K562 (cell line): ENCODE results near the gene CSAD. TPM values are rescaled to one million over a fixed set of nuclear protein-coding genes. Genes with fewer than 3 reads are reported as not detected.

Experiments
- ATAC-seq: fragments of 200-7000 bp; cut with Tn5 transposase; 3 replicates; pipeline ENCODE4 v1.9.1; 2020; ENCODE audit warnings: moderate library complexity
- BruUV-seq: library from RNA; stranded (reverse); fragments of 400-500 nt; replicated peaks from 2 replicates; lab custom pipeline; 2021; lab: Mats Ljungman, UMichigan
- CTCF ChIA-PET: fragments of 300-600 bp; formaldehyde crosslinking; extraction: SDS; loops from one replicate; lab custom pipeline; 2021; ENCODE audit warnings: low intra/inter-chr PET ratio; lab: Yijun Ruan, JAX
- POLR2A ChIA-PET: fragments of 300-600, 350-650 bp; sonication (Branson Sonifier 250); formaldehyde crosslinking; extraction: SDS; loops from one replicate; lab custom pipeline; 2021; ENCODE audit warnings: antibody characterized with exemption, inconsistent platforms; lab: Yijun Ruan, JAX
- DNase-seq, 4 experiments: peaks; one replicate each; pipeline versions ENCODE4 v3.0.0 to v3.0.0-alpha.2; 2011 to 2018; ENCODE audit warnings: low spot score in 3 of 4, mixed read lengths in 3 of 4; ENCODE audit errors: extremely low read depth in 1 of 4
- FAIRE-seq: peaks from 2 replicates; lab custom pipeline; 2011; peaks lifted over from hg19 to GRCh38; lab: Jason Lieb, UNC
- H2AFZ ChIP-seq: 2 replicates; pipeline ENCODE4 v1.6.0; 2011; ENCODE audit warnings: low read depth, low read length, control low read depth, inconsistent platforms
- H3K27ac ChIP-seq: fragments of 200-600 bp; 3 replicates; pipeline ENCODE4 v1.8.0; 2011; ENCODE audit warnings: low read depth, mild to moderate bottlenecking, control low read depth, inconsistent platforms, low read length, moderate library complexity, mixed read lengths; ENCODE audit errors: extremely low read depth
- H3K27me3 ChIP-seq, 2 experiments: fragments of 300-600 bp in 1 of 2; 2 replicates in 1 of 2; 3 replicates in 1 of 2; pipeline versions ENCODE4 v1.6.0 to v1.8.0; 2011; ENCODE audit warnings: inconsistent platforms in 2 of 2, low read length in 2 of 2, mild to moderate bottlenecking in 1 of 2, mixed read lengths in 1 of 2, moderate library complexity in 1 of 2; ENCODE audit not compliant: control insufficient read depth in 2 of 2, insufficient read depth in 2 of 2
- H3K36me3 ChIP-seq: fragments of 300-600 bp; 3 replicates; pipeline ENCODE4 v1.8.0; 2011; ENCODE audit warnings: mild to moderate bottlenecking, low read length, inconsistent platforms; ENCODE audit not compliant: control insufficient read depth, insufficient read depth
- H3K4me1 ChIP-seq, 2 experiments: fragments of 200-600 bp in 1 of 2; replicated peaks in 1 of 2; 2 replicates in 1 of 2; 3 replicates in 1 of 2; pipeline versions ENCODE4 v1.5.1 to v1.8.0; 2011; ENCODE audit warnings: inconsistent platforms in 2 of 2, low read length in 2 of 2, mild to moderate bottlenecking in 1 of 2, mixed read lengths in 1 of 2, moderate library complexity in 1 of 2; ENCODE audit not compliant: control insufficient read depth in 2 of 2, insufficient read depth in 2 of 2
- H3K4me2 ChIP-seq: 2 replicates; pipeline ENCODE4 v1.6.1; 2011; ENCODE audit warnings: low read length, control low read depth, inconsistent platforms, mixed read lengths; ENCODE audit not compliant: insufficient read depth
- H3K4me3 ChIP-seq: fragments of 200-600 bp; sonication (generic), shearing (Covaris generic); 2 replicates; pipeline ENCODE4 v1.5.1; 2016; ENCODE audit warnings: control low read depth, inconsistent platforms
- H3K79me2 ChIP-seq: fragments of 200-600 bp; 3 replicates; pipeline ENCODE4 v1.8.0; 2011; ENCODE audit warnings: low read length, inconsistent platforms; ENCODE audit not compliant: control insufficient read depth, insufficient read depth
- H3K9ac ChIP-seq, 2 experiments: 2 replicates each; pipeline versions ENCODE4 v1.6.0 to v1.6.1; 2011; ENCODE audit warnings: low read depth in 2 of 2, low read length in 2 of 2, control low read depth in 1 of 2, inconsistent platforms in 1 of 2, mild to moderate bottlenecking in 1 of 2, mixed read lengths in 1 of 2; ENCODE audit not compliant: insufficient read depth in 1 of 2
- H3K9me1 ChIP-seq: one replicate; pipeline ENCODE4 v1.6.0; 2011; ENCODE audit warnings: inconsistent platforms, mild to moderate bottlenecking, low read length, moderate library complexity; ENCODE audit not compliant: control insufficient read depth, insufficient read depth
- H3K9me3 ChIP-seq: replicated peaks from 2 replicates; pipeline ENCODE4 v1.5.1; 2011; ENCODE audit warnings: low read depth, low read length, inconsistent platforms; ENCODE audit not compliant: control insufficient read depth, insufficient read depth
- H4K20me1 ChIP-seq: replicated peaks from 2 replicates; pipeline ENCODE4 v1.6.1; 2011; ENCODE audit warnings: low read length, inconsistent platforms, mixed read lengths; ENCODE audit not compliant: control insufficient read depth, insufficient read depth
- ADNP ChIP-seq: fragments of 200-800 bp; sonication (Bioruptor generic); IDR thresholded peaks from 2 replicates; pipeline ENCODE4 v1.6.1; 2016; ENCODE audit warnings: missing genetic modification characterization, missing compliant biosample characterization
- ARID3A ChIP-seq: IDR thresholded peaks from 2 replicates; pipeline ENCODE4 v1.6.1; 2012; ENCODE audit warnings: low read depth, low read length, improper control_type of control experiment, borderline replicate concordance
- CBX1 ChIP-seq: sonication (generic); IDR thresholded peaks from 2 replicates; pipeline ENCODE4 v1.6.1; 2016; ENCODE audit warnings: antibody characterized with exemption, low read depth, mild to moderate bottlenecking
- CBX3 ChIP-seq, 2 experiments: IDR thresholded peaks; 1 replicate in 1 of 2; 2 replicates in 1 of 2; pipeline ENCODE4 v1.6.1; 2012; ENCODE audit warnings: inconsistent platforms in 2 of 2, low read length in 2 of 2, borderline replicate concordance in 1 of 2, control low read depth in 1 of 2
- CREBBP ChIP-seq: IDR thresholded peaks from one replicate; pipeline ENCODE4 v1.6.1; 2012; ENCODE audit warnings: low read depth, mild to moderate bottlenecking, control low read depth, inconsistent platforms, low read length
- KDM1A ChIP-seq, 2 experiments: fragments of 450-650 bp; IDR thresholded peaks; 2 replicates each; pipeline ENCODE4 v1.6.1; 2016; ENCODE audit warnings: mild to moderate bottlenecking in 2 of 2
- TRIM24 ChIP-seq, 2 experiments: fragments of 450-650 bp; IDR thresholded peaks; 2 replicates each; pipeline ENCODE4 v1.6.1; 2016
- TRIM28 ChIP-seq: fragments of 450-650 bp; IDR thresholded peaks from 2 replicates; pipeline ENCODE4 v1.6.1; 2017
- ZNF316 ChIP-seq: fragments of 450-650 bp; IDR thresholded peaks from 2 replicates; pipeline ENCODE4 v1.6.1; 2016
- WGBS: fragments of 100-300 bp; shearing (Covaris generic); methylation state at CpG from one replicate; pipeline ENCODE4 v1.1.6; 2016; ENCODE audit warnings: low coverage, mixed read lengths; ENCODE audit not compliant: insufficient coverage; ENCODE audit errors: missing lambda C conversion rate; 5-methylcytosine and 5-hydroxymethylcytosine counted together
- in situ Hi-C: fragments of 300-500 bp; cut with MboI; formaldehyde crosslinking; loops from 4 replicates; pipeline ENCODE4 v1.15.0; 2018; ENCODE audit warnings: inconsistent platforms, mixed read lengths
- intact Hi-C: fragments of 100-400 bp; cut with micrococcal nuclease; formaldehyde crosslinking; loops from 2 replicates; pipeline ENCODE4 v1.14.2; 2022
- polyA plus RNA-seq, 8 experiments: library from polyadenylated mRNA; depleted of rRNA in 4 of 8; stranded (reverse) in 5 of 8; unstranded in 3 of 8; fragments of >200 nt; fragmentation: Nextera tagmentation in 2 of 8; fragmentation: Illumina TruSeq in 1 of 8; extraction: Ambion mirVana in 2 of 8; extraction: Trizol in 1 of 8; gene quantifications; 2 replicates each; pipeline versions ENCODE4 v1.2.1 to v1.2.3, GENCODE V29; 2011 to 2014; ENCODE audit warnings: inconsistent platforms in 1 of 8, missing spikeins in 1 of 8
- total RNA-seq, 7 experiments: library from RNA; depleted of rRNA in 6 of 7; stranded (reverse); fragments of >200 nt in 6 of 7; fragmentation: Illumina TruSeq in 2 of 7; extraction: Trizol in 2 of 7; gene quantifications; 2 replicates each; pipeline versions ENCODE4 v1.2.1 to v1.2.3, GENCODE V29; 2011 to 2021; ENCODE audit warnings: low replicate concordance in 1 of 7

Gene CSAD
- total and polyA plus RNA-seq, 9 of the 15 experiments (the other 6 are each of a cell fraction or from before 2014, with no cell fraction given), result 1.8 to 19.6 (median 8.1) TPM

DNA sequence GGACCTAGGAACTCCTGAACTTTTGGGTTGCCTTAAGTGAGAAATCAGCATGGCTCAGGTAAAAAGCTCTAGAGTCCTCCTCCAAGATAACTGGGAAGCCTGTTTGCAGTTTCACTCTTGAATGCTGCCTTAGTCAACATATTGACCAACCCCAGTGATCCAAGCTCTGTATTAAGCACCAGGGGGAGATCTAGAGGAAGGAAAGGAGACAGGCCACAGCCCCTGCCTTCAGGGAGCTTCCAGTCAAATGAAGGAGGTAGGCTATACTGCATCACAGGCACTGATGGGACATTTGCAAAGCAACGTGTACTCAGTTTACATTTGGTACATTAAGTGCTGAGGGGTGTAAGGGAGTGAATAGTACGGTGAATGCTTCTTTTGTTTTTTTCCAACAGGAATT, 1.2 kb upstream of the CSAD start:
- peaks cover 16 to 26% of the 10 kb centered on the region in 2 experiments; a peak in 4 of 5 replicates for H3K4me1 ChIP-seq

More for the DNA sequence above, 1.2 kb upstream of the CSAD start:
- Histone ChIP-seq H3K4me3 (peak overlapping the region; percentile 75), H3K9me1 (no peaks in the 10 kb centered on the region)
- peak in 2 of 4 experiments; percentile 19 to 21 for DNase-seq
- ATAC-seq, result no peak
- CTCF ChIA-PET, result no interaction called here
- TF ChIP-seq CBX3 (IDR thresholded peaks at IDR 0.05; ENCODE audit: borderline replicate concordance in 1 of 2, low read length in 2 of 2), result peak in 1 of 2 experiments; percentile 85; a peak in 2 of 3 replicates
- peak; percentile 75 to 76 for TF ChIP-seq TRIM24 (IDR thresholded peaks at IDR 0.05)
- TF ChIP-seq ZNF316, result peak; percentile 95
- peak; percentile 36; the same call in 1 of the 2 replicates for TF ChIP-seq CBX1
- no peak for TF ChIP-seq ARID3A
- no peak for TF ChIP-seq CREBBP
- TF ChIP-seq KDM1A (IDR thresholded peaks at IDR 0.05), result 0 out of 4 replicates have a peak, but pooled peaks of 1 of the 2 experiments have one; percentile 26
- peak; percentile 46; the same call in 1 of the 2 replicates for TF ChIP-seq ADNP (tag)
- TF ChIP-seq TRIM28, result peak; percentile 92
- TF ChIP-seq, all 486 proteins: peak for 7
- in situ Hi-C loops (loop anchor here (10.0 kb wide), 1 partner anchor 757 kb away; no protein-coding TSS in a partner anchor), intact Hi-C loops (loop anchor here (2.0 kb wide), 1 partner anchor 39 kb away; no protein-coding TSS in a partner anchor)
- Histone ChIP-seq H3K27ac (no peak overlapping the region), H3K9ac (peak overlapping the region; percentile 82 to 100; a peak in 2 of 4 replicates), H2AFZ (no peak overlapping the region), H3K4me2 (peak overlapping the region; percentile 92), H3K36me3 (peaks cover 53% of the 10 kb centered on the region), H3K79me2 (peaks cover 34% of the 10 kb centered on the region), H3K27me3 (no peaks in the 10 kb centered on the region), H3K9me3 (peaks cover 5% of the 10 kb centered on the region), H4K20me1 (no peaks in the 10 kb centered on the region)
- 89% methylated on average over 2 of the region's 2 CpGs for WGBS
- TSS peak; percentile 44 for BruUV-seq
- POLR2A ChIA-PET, result interaction anchor here (0.6 to 2.3 kb wide), 9 partner anchors 10 to 293 kb away, joined by 3 to 6 read pairs (median 4); partner anchors contain the start of genes PFDN5 and SPRYD3
- FAIRE-seq, result no peak
